Neural progenitor cell (in vitro differentiated cells): ENCODE data around the gene MYO1D.

ENCODE experiments used
- EZH2 ChIP-seq: fragments of 200-600 bp; sonication (generic); IDR thresholded peaks from 2 replicates; pipeline ENCODE4 v1.6.1; 2017; ENCODE audit warnings: antibody characterized with exemption, mild to moderate bottlenecking, moderate library complexity
- EZH2phosphoT487 ChIP-seq: fragments of 200-600 bp; sonication (generic); IDR thresholded peaks from 2 replicates; pipeline ENCODE4 v1.6.1; 2017; ENCODE audit warnings: antibody characterized with exemption
- TF ChIP-seq, protein P1 (sequence below): fragments of 200-600 bp; sonication (generic); IDR thresholded peaks from 2 replicates; pipeline ENCODE4 v1.5.1; 2017; ENCODE audit warnings: antibody characterized with exemption, mild to moderate bottlenecking

DNA sequence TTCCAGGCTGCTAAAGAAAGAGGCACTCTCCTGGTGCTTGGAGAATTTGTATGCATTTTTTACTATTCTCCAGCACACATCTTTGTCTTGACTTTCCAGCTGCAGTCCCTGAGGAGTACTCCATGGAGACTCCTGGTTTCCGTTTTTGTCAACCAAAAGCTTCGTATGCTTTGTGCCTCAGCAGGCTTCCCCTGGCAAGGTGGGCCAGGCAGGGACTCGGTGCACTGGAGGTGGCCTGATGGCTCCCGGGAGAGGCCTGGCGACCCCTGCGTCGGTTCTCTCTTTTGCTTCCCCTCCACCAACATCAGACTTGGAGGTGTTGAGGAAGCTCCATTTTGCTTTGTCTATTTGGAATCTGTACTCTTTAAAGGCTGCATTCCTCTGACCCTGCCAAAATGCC, 366.5 kb downstream of the MYO1D start:
- TF ChIP-seq, protein P1, sequence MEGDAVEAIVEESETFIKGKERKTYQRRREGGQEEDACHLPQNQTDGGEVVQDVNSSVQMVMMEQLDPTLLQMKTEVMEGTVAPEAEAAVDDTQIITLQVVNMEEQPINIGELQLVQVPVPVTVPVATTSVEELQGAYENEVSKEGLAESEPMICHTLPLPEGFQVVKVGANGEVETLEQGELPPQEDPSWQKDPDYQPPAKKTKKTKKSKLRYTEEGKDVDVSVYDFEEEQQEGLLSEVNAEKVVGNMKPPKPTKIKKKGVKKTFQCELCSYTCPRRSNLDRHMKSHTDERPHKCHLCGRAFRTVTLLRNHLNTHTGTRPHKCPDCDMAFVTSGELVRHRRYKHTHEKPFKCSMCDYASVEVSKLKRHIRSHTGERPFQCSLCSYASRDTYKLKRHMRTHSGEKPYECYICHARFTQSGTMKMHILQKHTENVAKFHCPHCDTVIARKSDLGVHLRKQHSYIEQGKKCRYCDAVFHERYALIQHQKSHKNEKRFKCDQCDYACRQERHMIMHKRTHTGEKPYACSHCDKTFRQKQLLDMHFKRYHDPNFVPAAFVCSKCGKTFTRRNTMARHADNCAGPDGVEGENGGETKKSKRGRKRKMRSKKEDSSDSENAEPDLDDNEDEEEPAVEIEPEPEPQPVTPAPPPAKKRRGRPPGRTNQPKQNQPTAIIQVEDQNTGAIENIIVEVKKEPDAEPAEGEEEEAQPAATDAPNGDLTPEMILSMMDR = no peak
- TF ChIP-seq EZH2phosphoT487 (no peak), EZH2 (no peak)
